ENCODE results near the gene HECW1.

- TF ChIP-seq EP300 (IDR thresholded peaks at IDR 0.05; ENCODE audit: borderline replicate concordance) (no peak), TCF12 (IDR thresholded peaks at IDR 0.05; ENCODE audit: low read depth) (no peak), CREB1 (IDR thresholded peaks at IDR 0.05; ENCODE audit: low read depth) (no peak), EGR1 (IDR thresholded peaks at IDR 0.05) (no peak), TAF1 (IDR thresholded peaks at IDR 0.05; ENCODE audit: low read depth) (no peak), MAX (IDR thresholded peaks at IDR 0.05) (no peak), RAD21 (IDR thresholded peaks at IDR 0.05; ENCODE audit: low read depth) (no peak), USF1 (IDR thresholded peaks at IDR 0.05) (no peak), NFIC (IDR thresholded peaks at IDR 0.05) (no peak), TEAD4 (IDR thresholded peaks at IDR 0.05) (no peak), FOXM1 (IDR thresholded peaks at IDR 0.05; ENCODE audit: borderline replicate concordance, low read depth) (no peak), CEBPB (IDR thresholded peaks at IDR 0.05) (no peak), REST (IDR thresholded peaks at IDR 0.05; ENCODE audit: low read depth) (no peak)
Measured at GRCh38 chr7:43586251-43586900, 473.9 kb downstream of the HECW1 start.
